DND-41 (cell line): ENCODE data around the gene GSG1L.

Experiments
- CTCF ChIP-seq: IDR thresholded peaks from 2 replicates; pipeline ENCODE4 v1.5.1; 2012; ENCODE audit warnings: borderline replicate concordance, low read length, moderate library complexity, mild to moderate bottlenecking; ENCODE audit not compliant: poor library complexity, severe bottlenecking; ENCODE audit errors: extremely low read depth
- EZH2 ChIP-seq: IDR thresholded peaks from 3 replicates; pipeline ENCODE4 v1.6.1; 2012; ENCODE audit warnings: borderline replicate concordance, low read depth, mild to moderate bottlenecking, moderate library complexity, low read length, inconsistent platforms; ENCODE audit not compliant: severe bottlenecking

- TF ChIP-seq CTCF (no peak), EZH2 (no peak)
These were observed 18.0 kb upstream of the GSG1L start for GRCh38 chr16:28081391-28081968.
